Fibroblast of lung (primary cell): Measurements from ENCODE around the gene TNFRSF19.

Source experiments
- CTCF ChIP-seq, 2 donors: IDR thresholded peaks in 1 of 2; conservative IDR thresholded peaks in 1 of 2; 1 replicate in 1 of 2; 2 replicates in 1 of 2; pipeline ENCODE4 v1.5.1; 2011 to 2012; ENCODE audit warnings: low read length in 2 of 2, control low read depth in 1 of 2, inconsistent platforms in 1 of 2, low read depth in 1 of 2, mild to moderate bottlenecking in 1 of 2
- EZH2 ChIP-seq: IDR thresholded peaks from 2 replicates; pipeline ENCODE4 v1.5.1; 2012; ENCODE audit warnings: low read length, control low read depth, mild to moderate bottlenecking; ENCODE audit errors: missing control alignments

DNA sequence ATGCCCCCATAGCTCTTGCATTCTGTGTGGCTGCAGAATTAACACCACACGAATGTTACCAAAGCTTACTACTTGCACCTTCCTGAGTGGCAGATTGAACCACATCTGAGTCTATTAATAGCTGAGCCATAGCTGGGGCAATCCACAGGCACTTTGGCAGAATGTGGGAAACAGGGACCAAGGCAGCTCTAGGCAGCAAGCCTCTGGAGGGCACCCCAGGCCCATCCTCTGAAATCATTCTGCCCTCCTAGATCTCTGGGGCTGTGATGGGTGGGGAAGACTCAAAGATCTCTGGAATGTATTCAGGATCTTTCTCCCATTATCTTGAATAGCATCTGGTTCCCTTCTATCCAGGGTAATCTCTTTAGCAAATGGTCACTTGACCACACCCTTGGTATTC lies 139.3 kb downstream of the TNFRSF19 start:
- TF ChIP-seq CTCF (conservative IDR thresholded peaks at IDR 0.05 in 1 of 2, IDR thresholded peaks at IDR 0.05 in 1 of 2; ENCODE audit: low read depth in 1 of 2, low read length in 2 of 2), result peak in 1 of 2 donors; percentile 39
- TF ChIP-seq EZH2, result no peak
